ENCODE results near the gene RNF34.

GRCh38 chr12:121441555-121441954, 41.6 kb downstream of the RNF34 start:
- no peak for TF ChIP-seq POLR2A (IDR thresholded peaks at IDR 0.05; ENCODE audit: low read depth, low read length)
- no peak for TF ChIP-seq POLR2AphosphoS5 (IDR thresholded peaks at IDR 0.05; ENCODE audit: low read depth, low read length)
- no peak for TF ChIP-seq TAF1 (IDR thresholded peaks at IDR 0.05; ENCODE audit: low read depth, low read length)
- no peak for TF ChIP-seq SPI1 (IDR thresholded peaks at IDR 0.05; ENCODE audit: low read depth, low read length)
